Panc1 (cell line): ENCODE data around the gene MCF2L. TPM values are rescaled to one million over a fixed set of nuclear protein-coding genes. Genes with fewer than 3 reads are reported as not detected.

Experiments used
- ATAC-seq: fragments of 200-7000 bp; cut with Tn5 transposase; 2 replicates; pipeline ENCODE4 v1.9.1; 2020; ENCODE audit warnings: mild to moderate bottlenecking, moderate library complexity
- BruUV-seq: library from RNA; stranded (reverse); fragments of 400-500 nt; replicated peaks from 2 replicates; lab custom pipeline; 2021; lab: Mats Ljungman, UMichigan
- CTCF ChIA-PET: fragments of 300-600 bp; sonication (Branson Sonifier 250); formaldehyde crosslinking; loops from one replicate; lab custom pipeline; 2022; ENCODE audit warnings: antibody characterized with exemption; lab: Charles Lee
- POLR2A ChIA-PET: fragments of 300-600 bp; sonication (Branson Sonifier 250); formaldehyde crosslinking; loops from one replicate; lab custom pipeline; 2022; ENCODE audit warnings: antibody characterized with exemption; lab: Charles Lee
- DNase-seq: peaks from one replicate; pipeline ENCODE4 v3.0.0-alpha.2; 2010; ENCODE audit warnings: low read depth, low spot score
- H3K27ac ChIP-seq: 2 replicates; pipeline ENCODE4 v1.5.1; 2011; ENCODE audit warnings: mild to moderate bottlenecking, low read length, inconsistent platforms
- H3K27me3 ChIP-seq: fragments of 200-500 bp; sonication (Bioruptor generic); 2 replicates; pipeline ENCODE4 v1.6.0; 2014; ENCODE audit warnings: low read length, inconsistent platforms; ENCODE audit not compliant: control insufficient read depth, insufficient read depth
- H3K36me3 ChIP-seq: fragments of 200-500 bp; sonication (Bioruptor generic); 2 replicates; pipeline ENCODE4 v1.5.1; 2014; ENCODE audit warnings: inconsistent platforms, mild to moderate bottlenecking, low read length, moderate library complexity; ENCODE audit not compliant: control insufficient read depth, insufficient read depth
- H3K4me1 ChIP-seq: 2 replicates; pipeline ENCODE4 v1.5.1; 2011; ENCODE audit warnings: inconsistent platforms, mild to moderate bottlenecking, low read length, moderate library complexity; ENCODE audit not compliant: control insufficient read depth, insufficient read depth
- H3K4me3 ChIP-seq, 2 experiments: 2 replicates each; pipeline ENCODE4 v1.5.1; 2011 to 2012; ENCODE audit warnings: low read depth in 2 of 2, low read length in 2 of 2, mild to moderate bottlenecking in 2 of 2, inconsistent platforms in 1 of 2, moderate library complexity in 1 of 2
- H3K9me3 ChIP-seq: fragments of 200-500 bp; sonication (Bioruptor generic); 2 replicates; pipeline ENCODE4 v1.5.1; 2014; ENCODE audit warnings: low read depth, mild to moderate bottlenecking, inconsistent platforms, low read length, moderate library complexity; ENCODE audit not compliant: control insufficient read depth, insufficient read depth
- CTCF ChIP-seq: fragments of 450-650 bp; IDR thresholded peaks from 2 replicates; pipeline ENCODE4 v1.5.1; 2017; ENCODE audit warnings: mild to moderate bottlenecking
- POLR2AphosphoS5 ChIP-seq: IDR thresholded peaks from 2 replicates; pipeline ENCODE4 v1.6.1; 2012; ENCODE audit warnings: mild to moderate bottlenecking, low read depth, low read length, moderate library complexity
- REST ChIP-seq, 2 experiments: IDR thresholded peaks; 2 replicates each; pipeline ENCODE4 v1.6.1; 2011 to 2012; ENCODE audit warnings: low read depth in 2 of 2, control low read depth in 1 of 2, low read length in 1 of 2, mild to moderate bottlenecking in 1 of 2, moderate library complexity in 1 of 2; ENCODE audit not compliant: insufficient read depth in 1 of 2
- SIN3A ChIP-seq: IDR thresholded peaks from 2 replicates; pipeline ENCODE4 v1.6.1; 2012; ENCODE audit warnings: low read depth, mild to moderate bottlenecking, low read length, moderate library complexity, borderline replicate concordance; ENCODE audit not compliant: insufficient read depth
- TCF7L2 ChIP-seq: IDR thresholded peaks from 2 replicates; pipeline ENCODE4 v1.6.1; 2011; ENCODE audit warnings: mild to moderate bottlenecking, low read depth, low read length, inconsistent platforms
- in situ Hi-C: cut with HindIII; loops from 2 replicates; pipeline ENCODE4 v1.10.0; 2016; ENCODE audit warnings: low sequenced_read_pairs, low pct_unique_long_range_greater_than_20kb
- intact Hi-C: fragments of 100-400 bp; cut with micrococcal nuclease; formaldehyde crosslinking; loops from one replicate; pipeline ENCODE4 v1.10.0; 2022; ENCODE audit not compliant: unreplicated experiment
- total RNA-seq: library from RNA; stranded (reverse); gene quantifications from one replicate; pipeline ENCODE4 v1.2.1, GENCODE V29; 2021; ENCODE audit not compliant: unreplicated experiment

MCF2L gene
- total RNA-seq, 1 experiment from 2014 or later, result 0.57 TPM

- Histone ChIP-seq H3K9me3 (no peaks in the 10 kb centered on the region), H3K27ac (no peak overlapping the region), H3K4me1 (no peaks in the 10 kb centered on the region), H3K4me3 (no peak overlapping the region), H3K27me3 (no peaks in the 10 kb centered on the region), H3K36me3 (no peaks in the 10 kb centered on the region)
- POLR2A ChIA-PET, result no interaction called here
- no TSS peak for BruUV-seq
- CTCF ChIA-PET, result no interaction called here
- in situ Hi-C loops, result no loop called here
- DNase-seq (no peak), ATAC-seq (no peak)
- intact Hi-C loops, result no loop called here
- TF ChIP-seq SIN3A, result no peak
- no peak for TF ChIP-seq CTCF
- TF ChIP-seq POLR2AphosphoS5, result no peak
- no peak for TF ChIP-seq TCF7L2
- TF ChIP-seq REST (IDR thresholded peaks at IDR 0.05; ENCODE audit: insufficient read depth in 1 of 2, low read depth in 2 of 2, low read length in 1 of 2), result no peak
Observed at GRCh38 chr13:113020323-113021080, 51.5 kb downstream of the MCF2L start.

GRCh38 chr13:113021391-113021790, 52.4 kb downstream of the MCF2L start:
- Histone ChIP-seq H3K27ac (no peak overlapping the region), H3K27me3 (no peaks in the 10 kb centered on the region), H3K4me1 (no peaks in the 10 kb centered on the region), H3K36me3 (no peaks in the 10 kb centered on the region), H3K9me3 (no peaks in the 10 kb centered on the region), H3K4me3 (no peak overlapping the region)
- ChIA-PET POLR2A (no interaction called here), CTCF (no interaction called here)
- no TSS peak for BruUV-seq
- in situ Hi-C loops (no loop called here), intact Hi-C loops (no loop called here)
- ATAC-seq, result no peak
- DNase-seq, result no peak
- TF ChIP-seq REST (IDR thresholded peaks at IDR 0.05; ENCODE audit: insufficient read depth in 1 of 2, low read depth in 2 of 2, low read length in 1 of 2) (no peak), CTCF (no peak), SIN3A (no peak), POLR2AphosphoS5 (no peak), TCF7L2 (no peak)
